K562 (cell line): ENCODE measurements around the gene MDN1. TPM values are rescaled to one million over a fixed set of nuclear protein-coding genes. Genes with fewer than 3 reads are reported as not detected.
"Not testable (repeated sequence)": the region's sequence is repeated elsewhere in the genome, so short reads cannot be mapped to it uniquely, and the experiment has no call there.

Experiments
- ATAC-seq: fragments of 200-7000 bp; cut with Tn5 transposase; 3 replicates; pipeline ENCODE4 v1.9.1; 2020; ENCODE audit warnings: moderate library complexity
- BruUV-seq: library from RNA; stranded (reverse); fragments of 400-500 nt; replicated peaks from 2 replicates; lab custom pipeline; 2021; lab: Mats Ljungman, UMichigan
- CTCF ChIA-PET: fragments of 300-600 bp; formaldehyde crosslinking; extraction: SDS; loops from one replicate; lab custom pipeline; 2021; ENCODE audit warnings: low intra/inter-chr PET ratio; lab: Yijun Ruan, JAX
- POLR2A ChIA-PET: fragments of 300-600, 350-650 bp; sonication (Branson Sonifier 250); formaldehyde crosslinking; extraction: SDS; loops from one replicate; lab custom pipeline; 2021; ENCODE audit warnings: antibody characterized with exemption, inconsistent platforms; lab: Yijun Ruan, JAX
- DNase-seq, 4 experiments: peaks; one replicate each; pipeline versions ENCODE4 v3.0.0 to v3.0.0-alpha.2; 2011 to 2018; ENCODE audit warnings: low spot score in 3 of 4, mixed read lengths in 3 of 4; ENCODE audit errors: extremely low read depth in 1 of 4
- FAIRE-seq: peaks from 2 replicates; lab custom pipeline; 2011; peaks lifted over from hg19 to GRCh38; lab: Jason Lieb, UNC
- H2AFZ ChIP-seq: 2 replicates; pipeline ENCODE4 v1.6.0; 2011; ENCODE audit warnings: low read depth, low read length, control low read depth, inconsistent platforms
- H3K27ac ChIP-seq: fragments of 200-600 bp; 3 replicates; pipeline ENCODE4 v1.8.0; 2011; ENCODE audit warnings: low read depth, mild to moderate bottlenecking, control low read depth, inconsistent platforms, low read length, moderate library complexity, mixed read lengths; ENCODE audit errors: extremely low read depth
- H3K27me3 ChIP-seq, 2 experiments: fragments of 300-600 bp in 1 of 2; 2 replicates in 1 of 2; 3 replicates in 1 of 2; pipeline versions ENCODE4 v1.6.0 to v1.8.0; 2011; ENCODE audit warnings: inconsistent platforms in 2 of 2, low read length in 2 of 2, mild to moderate bottlenecking in 1 of 2, mixed read lengths in 1 of 2, moderate library complexity in 1 of 2; ENCODE audit not compliant: control insufficient read depth in 2 of 2, insufficient read depth in 2 of 2
- H3K36me3 ChIP-seq: fragments of 300-600 bp; 3 replicates; pipeline ENCODE4 v1.8.0; 2011; ENCODE audit warnings: mild to moderate bottlenecking, low read length, inconsistent platforms; ENCODE audit not compliant: control insufficient read depth, insufficient read depth
- H3K4me1 ChIP-seq, 2 experiments: fragments of 200-600 bp in 1 of 2; replicated peaks in 1 of 2; 2 replicates in 1 of 2; 3 replicates in 1 of 2; pipeline versions ENCODE4 v1.5.1 to v1.8.0; 2011; ENCODE audit warnings: inconsistent platforms in 2 of 2, low read length in 2 of 2, mild to moderate bottlenecking in 1 of 2, mixed read lengths in 1 of 2, moderate library complexity in 1 of 2; ENCODE audit not compliant: control insufficient read depth in 2 of 2, insufficient read depth in 2 of 2
- H3K4me2 ChIP-seq: 2 replicates; pipeline ENCODE4 v1.6.1; 2011; ENCODE audit warnings: low read length, control low read depth, inconsistent platforms, mixed read lengths; ENCODE audit not compliant: insufficient read depth
- H3K4me3 ChIP-seq: fragments of 200-600 bp; sonication (generic), shearing (Covaris generic); 2 replicates; pipeline ENCODE4 v1.5.1; 2016; ENCODE audit warnings: control low read depth, inconsistent platforms
- H3K79me2 ChIP-seq: fragments of 200-600 bp; 3 replicates; pipeline ENCODE4 v1.8.0; 2011; ENCODE audit warnings: low read length, inconsistent platforms; ENCODE audit not compliant: control insufficient read depth, insufficient read depth
- H3K9ac ChIP-seq, 2 experiments: 2 replicates each; pipeline versions ENCODE4 v1.6.0 to v1.6.1; 2011; ENCODE audit warnings: low read depth in 2 of 2, low read length in 2 of 2, control low read depth in 1 of 2, inconsistent platforms in 1 of 2, mild to moderate bottlenecking in 1 of 2, mixed read lengths in 1 of 2; ENCODE audit not compliant: insufficient read depth in 1 of 2
- H3K9me1 ChIP-seq: one replicate; pipeline ENCODE4 v1.6.0; 2011; ENCODE audit warnings: inconsistent platforms, mild to moderate bottlenecking, low read length, moderate library complexity; ENCODE audit not compliant: control insufficient read depth, insufficient read depth
- H3K9me3 ChIP-seq: replicated peaks from 2 replicates; pipeline ENCODE4 v1.5.1; 2011; ENCODE audit warnings: low read depth, low read length, inconsistent platforms; ENCODE audit not compliant: control insufficient read depth, insufficient read depth
- H4K20me1 ChIP-seq: replicated peaks from 2 replicates; pipeline ENCODE4 v1.6.1; 2011; ENCODE audit warnings: low read length, inconsistent platforms, mixed read lengths; ENCODE audit not compliant: control insufficient read depth, insufficient read depth
- ADNP ChIP-seq: fragments of 200-800 bp; sonication (Bioruptor generic); IDR thresholded peaks from 2 replicates; pipeline ENCODE4 v1.6.1; 2016; ENCODE audit warnings: missing genetic modification characterization, missing compliant biosample characterization
- BCOR ChIP-seq: fragments of 450-650 bp; IDR thresholded peaks from 2 replicates; pipeline ENCODE4 v1.6.1; 2016
- CEBPB ChIP-seq: fragments of 450-650 bp; IDR thresholded peaks from 2 replicates; pipeline ENCODE4 v1.6.1; 2016; ENCODE audit warnings: missing genetic modification characterization, missing compliant biosample characterization
- DPF2 ChIP-seq: fragments of 450-650 bp; IDR thresholded peaks from 2 replicates; pipeline ENCODE4 v1.6.1; 2016
- EGR1 ChIP-seq: fragments of 450-650 bp; conservative IDR thresholded peaks from 2 replicates; pipeline ENCODE4 v1.6.1; 2017; ENCODE audit warnings: mild to moderate bottlenecking
- KDM1A ChIP-seq, 2 experiments: fragments of 450-650 bp; IDR thresholded peaks; 2 replicates each; pipeline ENCODE4 v1.6.1; 2016; ENCODE audit warnings: mild to moderate bottlenecking in 2 of 2
- LARP7 ChIP-seq: fragments of 450-650 bp; IDR thresholded peaks from 2 replicates; pipeline ENCODE4 v1.6.1; 2016
- MAZ ChIP-seq, 2 experiments: fragments of 450-650 bp in 1 of 2; sonication (generic) in 1 of 2; formaldehyde crosslinking; IDR thresholded peaks in 1 of 2; conservative IDR thresholded peaks in 1 of 2; 2 replicates each; pipeline versions ENCODE4 v1.4.0 to v1.5.0; 2020; ENCODE audit warnings: mild to moderate bottlenecking in 1 of 2, missing genetic modification reagents in 1 of 2
- RBBP5 ChIP-seq: fragments of 200-600 bp; sonication (generic); IDR thresholded peaks from 2 replicates; pipeline ENCODE4 v1.6.1; 2012; ENCODE audit warnings: borderline replicate concordance, mild to moderate bottlenecking, low read length, control low read depth, inconsistent platforms; ENCODE audit not compliant: insufficient read depth, poor library complexity, severe bottlenecking
- SMARCA4 ChIP-seq: fragments of 450-650 bp; IDR thresholded peaks from 2 replicates; pipeline ENCODE4 v1.6.1; 2016
- SMARCE1 ChIP-seq: fragments of 450-650 bp; IDR thresholded peaks from 2 replicates; pipeline ENCODE4 v1.7.1; 2016; ENCODE audit warnings: mild to moderate bottlenecking
- SUPT5H ChIP-seq: fragments of 450-650 bp; IDR thresholded peaks from 2 replicates; pipeline ENCODE4 v1.6.1; 2016
- ZNF121 ChIP-seq: sonication (generic); formaldehyde crosslinking; conservative IDR thresholded peaks from 2 replicates; pipeline ENCODE4 v1.8.0; 2022; ENCODE audit warnings: missing genetic modification reagents
- WGBS: fragments of 100-300 bp; shearing (Covaris generic); methylation state at CpG from one replicate; pipeline ENCODE4 v1.1.6; 2016; ENCODE audit warnings: low coverage, mixed read lengths; ENCODE audit not compliant: insufficient coverage; ENCODE audit errors: missing lambda C conversion rate; 5-methylcytosine and 5-hydroxymethylcytosine counted together
- in situ Hi-C: fragments of 300-500 bp; cut with MboI; formaldehyde crosslinking; loops from 4 replicates; pipeline ENCODE4 v1.15.0; 2018; ENCODE audit warnings: inconsistent platforms, mixed read lengths
- intact Hi-C: fragments of 100-400 bp; cut with micrococcal nuclease; formaldehyde crosslinking; loops from 2 replicates; pipeline ENCODE4 v1.14.2; 2022
- polyA plus RNA-seq, 8 experiments: library from polyadenylated mRNA; depleted of rRNA in 4 of 8; stranded (reverse) in 5 of 8; unstranded in 3 of 8; fragments of >200 nt; fragmentation: Nextera tagmentation in 2 of 8; fragmentation: Illumina TruSeq in 1 of 8; extraction: Ambion mirVana in 2 of 8; extraction: Trizol in 1 of 8; gene quantifications; 2 replicates each; pipeline versions ENCODE4 v1.2.1 to v1.2.3, GENCODE V29; 2011 to 2014; ENCODE audit warnings: inconsistent platforms in 1 of 8, missing spikeins in 1 of 8
- total RNA-seq, 7 experiments: library from RNA; depleted of rRNA in 6 of 7; stranded (reverse); fragments of >200 nt in 6 of 7; fragmentation: Illumina TruSeq in 2 of 7; extraction: Trizol in 2 of 7; gene quantifications; 2 replicates each; pipeline versions ENCODE4 v1.2.1 to v1.2.3, GENCODE V29; 2011 to 2021; ENCODE audit warnings: low replicate concordance in 1 of 7
- TF ChIP-seq, protein P1 (sequence below): sonication (generic); formaldehyde crosslinking; IDR thresholded peaks from 2 replicates; pipeline ENCODE4 v1.4.0; 2020; ENCODE audit warnings: mild to moderate bottlenecking, missing genetic modification reagents

MDN1 gene
- total and polyA plus RNA-seq, 9 of the 15 experiments (the other 6 are each of a cell fraction or from before 2014, with no cell fraction given): 25.6 to 93.6 (median 43.0) TPM

DNA sequence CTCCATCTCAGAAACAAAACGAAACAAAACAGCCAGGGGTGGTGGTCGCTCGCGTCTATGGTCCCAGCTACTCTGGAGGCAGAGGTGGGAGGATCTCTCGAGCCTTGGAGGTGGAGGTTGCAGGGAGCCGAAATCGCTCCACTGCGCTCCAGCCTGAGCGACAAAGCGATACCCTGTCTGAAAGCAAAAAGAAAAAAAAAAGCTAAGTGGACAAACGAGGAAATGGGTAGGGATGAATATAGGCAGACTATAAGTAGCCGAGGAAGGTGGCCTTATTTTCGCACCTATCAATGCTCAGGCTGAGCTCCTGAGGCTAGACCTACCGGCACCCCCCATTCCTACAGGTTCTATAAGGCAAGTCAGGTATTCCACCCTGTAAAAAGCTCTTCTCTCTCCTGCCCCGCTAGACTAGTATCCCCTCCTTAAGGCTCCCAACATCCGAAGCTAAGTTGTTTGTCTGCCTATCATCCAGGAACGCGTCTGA lies 9.4 kb upstream of the MDN1 start (continued):
- TF ChIP-seq, protein P1, sequence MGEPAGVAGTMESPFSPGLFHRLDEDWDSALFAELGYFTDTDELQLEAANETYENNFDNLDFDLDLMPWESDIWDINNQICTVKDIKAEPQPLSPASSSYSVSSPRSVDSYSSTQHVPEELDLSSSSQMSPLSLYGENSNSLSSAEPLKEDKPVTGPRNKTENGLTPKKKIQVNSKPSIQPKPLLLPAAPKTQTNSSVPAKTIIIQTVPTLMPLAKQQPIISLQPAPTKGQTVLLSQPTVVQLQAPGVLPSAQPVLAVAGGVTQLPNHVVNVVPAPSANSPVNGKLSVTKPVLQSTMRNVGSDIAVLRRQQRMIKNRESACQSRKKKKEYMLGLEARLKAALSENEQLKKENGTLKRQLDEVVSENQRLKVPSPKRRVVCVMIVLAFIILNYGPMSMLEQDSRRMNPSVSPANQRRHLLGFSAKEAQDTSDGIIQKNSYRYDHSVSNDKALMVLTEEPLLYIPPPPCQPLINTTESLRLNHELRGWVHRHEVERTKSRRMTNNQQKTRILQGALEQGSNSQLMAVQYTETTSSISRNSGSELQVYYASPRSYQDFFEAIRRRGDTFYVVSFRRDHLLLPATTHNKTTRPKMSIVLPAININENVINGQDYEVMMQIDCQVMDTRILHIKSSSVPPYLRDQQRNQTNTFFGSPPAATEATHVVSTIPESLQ: 0 out of 2 replicates have a peak, but pooled peaks have one; percentile 2
- TF ChIP-seq SMARCE1 (peak; percentile 35; the same call in 1 of the 2 replicates), SMARCA4 (0 out of 2 replicates have a peak, but pooled peaks have one; percentile 51), SUPT5H (no peak), MAZ (CRISPR knock-in tag; conservative IDR thresholded peaks at IDR 0.05 in 1 of 2, IDR thresholded peaks at IDR 0.05 in 1 of 2) (peak in 1 of 2 experiments; percentile 22; a peak in 1 of 4 replicates), DPF2 (peak; percentile 21; the same call in 1 of the 2 replicates), RBBP5 (peak; percentile 4)

DNA sequence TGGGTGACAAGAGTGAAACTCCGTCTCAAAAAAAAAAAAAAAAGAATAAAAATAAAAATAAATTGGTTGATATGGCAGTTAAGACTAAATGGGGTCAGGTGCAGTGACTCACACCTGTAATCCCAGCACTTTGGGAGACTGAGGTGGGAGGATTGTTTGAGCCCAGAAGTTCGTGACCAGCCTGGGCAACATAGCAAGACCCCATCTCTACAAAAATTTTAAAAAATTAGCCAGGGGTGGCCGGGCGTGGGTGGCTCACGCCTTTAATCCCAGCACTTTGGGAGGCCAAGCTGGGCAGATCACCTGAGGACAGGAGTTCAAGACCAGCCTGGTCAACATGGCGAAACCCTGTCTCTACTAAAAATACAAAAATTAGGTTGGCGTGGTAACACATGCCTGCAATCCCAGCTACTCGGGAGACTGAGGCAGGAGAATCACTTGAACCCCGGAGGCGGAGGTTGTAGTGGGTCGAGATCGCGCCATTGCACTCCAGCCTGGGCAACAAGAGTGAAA lies 8.9 kb upstream of the MDN1 start:
- intact Hi-C loops, BruUV-seq, H3K27me3 ChIP-seq, ATAC-seq, in situ Hi-C loops, FAIRE-seq: not testable (repeated sequence)
- peaks cover 20% of the 10 kb centered on the region for H3K36me3 ChIP-seq
- peak overlapping the region; percentile 82 for H3K4me2 ChIP-seq
- H2AFZ ChIP-seq: peak overlapping the region; percentile 92
- POLR2A ChIA-PET: interaction anchor here (1.2 to 3.9 kb wide), 3 partner anchors 9 to 12 kb away, joined by 8 to 43 read pairs (median 9); partner anchors contain the start of gene MDN1
- 17% methylated on average over 12 of the region's 13 CpGs for WGBS
- H3K4me1 ChIP-seq: peaks cover 0 to 17% of the 10 kb centered on the region in 2 experiments; a peak in 3 of 5 replicates
- peak overlapping the region; percentile 73 for H3K4me3 ChIP-seq
- TF ChIP-seq KDM1A (IDR thresholded peaks at IDR 0.05): peak; percentile 41 to 47; a peak in 2 of 4 replicates
- TF ChIP-seq LARP7: 0 out of 2 replicates have a peak, but pooled peaks have one; percentile 4
- TF ChIP-seq BCOR: peak; percentile 70; the same call in 1 of the 2 replicates
- TF ChIP-seq ZNF121: peak; percentile 94
- peak; percentile 61; the same call in 1 of the 2 replicates for TF ChIP-seq ADNP (tag)
- TF ChIP-seq CEBPB (tag): peak; percentile 12; the same call in 1 of the 2 replicates
- TF ChIP-seq EGR1: peak; percentile 45; the same call in 1 of the 2 replicates
- TF ChIP-seq, all 486 proteins: peak for 7; not testable (repeated sequence) for 479
- DNase-seq, H3K9me3 ChIP-seq, H4K20me1 ChIP-seq, CTCF ChIA-PET, H3K9me1 ChIP-seq: not testable (repeated sequence)
- H3K27ac ChIP-seq: peak overlapping the region; percentile 60
- peak overlapping the region; percentile 65 to 95 for H3K9ac ChIP-seq
- peaks cover 31% of the 10 kb centered on the region for H3K79me2 ChIP-seq
